ENCODE results near the gene ARSA.

The ARSA gene

DNA sequence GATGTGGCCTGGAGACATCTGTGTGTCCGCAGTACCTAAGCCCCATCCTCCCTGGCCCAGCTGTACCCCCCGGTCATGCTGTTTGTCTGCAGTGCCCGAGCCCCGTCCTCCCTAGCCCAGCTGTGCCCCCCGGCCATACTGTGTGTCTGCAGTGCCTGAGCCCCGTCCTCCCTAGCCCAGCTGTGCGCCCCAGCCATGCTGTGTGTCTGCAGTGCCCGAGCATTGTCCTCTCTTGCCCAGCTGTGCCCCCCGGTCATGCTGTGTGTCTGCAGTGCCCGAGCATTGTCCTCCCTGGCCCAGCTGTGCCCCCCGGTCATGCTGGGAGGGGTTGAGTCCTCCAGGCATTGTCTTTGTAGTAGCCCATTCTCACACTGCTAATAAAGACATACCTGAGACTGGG is 7.6 kb upstream of the ARSA start:
- no peak overlapping the region for H3K4me3 ChIP-seq (ENCODE audit: low read length)
- no peak for TF ChIP-seq ZNF274 (IDR thresholded peaks at IDR 0.05; ENCODE audit: low read depth, low read length)

DNA sequence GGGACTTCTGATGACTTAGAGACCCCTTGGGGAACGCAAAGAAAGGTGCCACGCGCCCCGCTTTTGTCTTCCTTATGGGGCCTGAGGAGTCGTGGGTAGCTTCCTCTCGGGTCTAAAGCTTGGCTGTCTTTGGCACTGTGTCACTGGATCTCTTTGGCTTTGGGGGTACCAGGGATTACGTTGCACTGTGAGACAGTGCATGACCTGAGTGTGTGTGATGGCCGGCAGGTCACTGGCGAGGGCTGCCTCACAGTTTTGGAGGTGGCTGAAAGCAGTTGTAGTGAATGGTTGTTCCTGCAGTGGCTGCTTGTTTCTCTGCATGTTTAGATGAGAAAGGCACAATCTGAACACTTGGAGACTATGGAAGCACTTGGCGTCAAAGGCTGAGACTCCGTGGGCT is 5.8 kb upstream of the ARSA start:
- TF ChIP-seq ZNF274 (IDR thresholded peaks at IDR 0.05; ENCODE audit: low read depth, low read length), result no peak
- H3K4me3 ChIP-seq (ENCODE audit: low read length), result no peak overlapping the region

DNA sequence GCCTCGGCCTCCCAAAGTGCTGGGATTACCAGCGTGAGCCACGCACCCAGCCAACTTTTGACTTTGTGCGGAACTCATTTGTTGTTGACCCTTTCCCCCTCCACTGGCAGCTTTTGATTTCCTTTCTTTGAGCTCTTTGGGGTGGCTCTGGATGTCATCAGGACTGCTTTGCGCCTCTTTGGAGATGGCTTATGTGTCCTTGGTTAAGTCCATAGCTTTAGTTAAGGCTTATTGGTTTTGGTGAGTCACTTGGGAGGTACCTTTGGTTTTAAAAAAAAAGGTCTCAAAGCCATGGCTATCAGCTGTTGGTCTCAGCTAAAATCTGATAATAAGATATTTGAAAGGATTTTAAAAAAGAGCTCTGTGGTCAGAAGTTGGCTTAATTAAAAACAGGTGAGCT is 5.1 kb upstream of the ARSA start:
- no peak for TF ChIP-seq ZNF274 (IDR thresholded peaks at IDR 0.05; ENCODE audit: low read depth, low read length)

DNA sequence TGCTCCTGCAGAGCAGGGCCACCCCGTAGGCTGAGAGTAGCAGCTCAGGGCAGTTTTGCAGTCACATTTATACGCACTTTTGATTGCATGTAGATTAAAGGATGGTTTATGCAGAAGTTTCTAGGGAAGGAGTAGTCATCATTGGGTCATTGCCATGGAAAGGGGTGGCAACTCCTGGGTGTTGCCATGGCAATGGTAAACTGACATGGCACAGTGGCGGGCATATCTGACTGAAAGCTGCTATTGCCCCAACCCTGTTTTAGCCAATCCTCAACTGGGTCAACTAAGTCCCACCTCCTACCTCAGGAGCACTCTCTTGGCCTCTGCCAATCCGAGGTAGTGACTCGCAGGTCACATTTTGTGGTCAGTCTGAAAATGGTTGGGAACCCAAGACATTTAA is 2.4 kb upstream of the ARSA start:
- no peak for TF ChIP-seq ZNF274 (IDR thresholded peaks at IDR 0.05; ENCODE audit: low read depth, low read length)
- H3K4me3 ChIP-seq (ENCODE audit: low read length), result no peak overlapping the region

More for the DNA sequence above, 5.1 kb upstream of the ARSA start:
- H3K4me3 ChIP-seq (ENCODE audit: low read length), result no peak overlapping the region

DNA sequence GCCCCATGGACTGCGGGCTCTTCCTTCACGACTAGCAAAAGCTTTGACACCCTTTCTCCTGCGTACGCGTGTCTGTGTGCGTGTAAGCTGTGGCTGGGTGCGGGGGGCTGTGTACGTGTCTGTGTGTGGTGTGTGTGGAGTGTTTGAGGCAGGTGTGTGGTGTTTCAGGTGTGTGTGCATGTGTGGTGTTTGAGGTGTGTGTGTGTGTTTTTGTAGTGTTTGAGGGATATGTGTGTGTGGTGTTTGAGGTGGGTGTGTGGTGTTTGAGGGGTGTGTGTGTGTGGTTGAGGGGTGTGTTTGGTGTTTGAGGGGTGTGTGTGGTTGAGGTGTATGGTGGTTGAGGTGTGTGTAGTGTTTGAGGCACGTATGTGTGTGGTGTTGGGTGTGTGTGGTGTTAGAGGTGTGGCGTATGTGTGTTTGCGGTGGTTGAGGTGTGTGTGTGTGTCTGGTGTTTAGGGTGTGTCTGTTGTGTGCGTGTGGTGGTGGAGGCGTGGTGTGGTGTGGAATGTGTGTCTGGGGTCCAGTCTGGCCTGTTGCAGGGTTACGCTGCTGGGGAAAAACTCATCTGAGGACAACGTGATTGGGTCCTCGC is 687 bp upstream of the ARSA start:
- TF ChIP-seq ZNF274 (IDR thresholded peaks at IDR 0.05; ENCODE audit: low read depth, low read length), result no peak
- H3K4me3 ChIP-seq (ENCODE audit: low read length), result peak overlapping the region; percentile 78

DNA sequence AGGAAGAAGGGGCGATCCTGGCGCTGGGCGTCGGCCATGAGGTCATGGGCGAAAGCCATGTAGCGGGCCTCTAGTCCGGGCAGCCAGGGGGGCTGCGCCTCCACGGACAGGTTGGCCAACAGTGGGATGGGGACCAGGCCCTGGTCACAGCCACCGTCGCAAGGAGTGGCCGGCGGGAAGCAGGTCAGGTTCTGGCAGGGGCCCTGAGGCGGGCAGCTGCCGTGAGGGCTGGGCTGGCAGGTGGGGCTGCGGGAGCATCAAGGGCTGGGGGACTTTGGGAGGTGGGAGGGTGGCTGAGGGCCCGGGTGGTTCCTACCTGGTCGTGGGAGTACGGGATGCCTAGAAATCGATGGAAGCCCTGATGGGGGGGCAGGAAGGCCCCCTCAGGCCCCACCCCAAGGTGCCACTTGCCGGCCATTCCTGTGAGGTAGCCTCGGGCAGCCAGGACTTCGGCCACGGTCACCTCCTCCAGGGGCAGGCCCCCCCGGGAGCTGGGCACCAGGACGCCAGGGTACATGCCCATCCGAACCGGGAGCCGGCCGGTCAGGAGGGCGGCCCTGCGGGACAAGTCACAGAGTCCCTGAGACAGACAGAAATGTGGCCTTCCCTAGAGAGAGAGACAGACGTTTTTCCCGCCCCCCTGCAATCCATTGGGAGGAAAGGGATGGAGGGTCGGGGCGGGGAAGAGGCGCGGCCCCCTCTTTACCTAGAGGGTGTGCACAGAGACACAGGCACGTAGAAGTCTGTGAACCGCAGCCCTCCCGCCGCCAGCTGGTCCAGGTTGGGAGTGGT is 906 bp downstream of the ARSA start:
- no peak for TF ChIP-seq ZNF274 (IDR thresholded peaks at IDR 0.05; ENCODE audit: low read depth, low read length)
- H3K4me3 ChIP-seq (ENCODE audit: low read length), result peak overlapping the region; percentile 83

DNA sequence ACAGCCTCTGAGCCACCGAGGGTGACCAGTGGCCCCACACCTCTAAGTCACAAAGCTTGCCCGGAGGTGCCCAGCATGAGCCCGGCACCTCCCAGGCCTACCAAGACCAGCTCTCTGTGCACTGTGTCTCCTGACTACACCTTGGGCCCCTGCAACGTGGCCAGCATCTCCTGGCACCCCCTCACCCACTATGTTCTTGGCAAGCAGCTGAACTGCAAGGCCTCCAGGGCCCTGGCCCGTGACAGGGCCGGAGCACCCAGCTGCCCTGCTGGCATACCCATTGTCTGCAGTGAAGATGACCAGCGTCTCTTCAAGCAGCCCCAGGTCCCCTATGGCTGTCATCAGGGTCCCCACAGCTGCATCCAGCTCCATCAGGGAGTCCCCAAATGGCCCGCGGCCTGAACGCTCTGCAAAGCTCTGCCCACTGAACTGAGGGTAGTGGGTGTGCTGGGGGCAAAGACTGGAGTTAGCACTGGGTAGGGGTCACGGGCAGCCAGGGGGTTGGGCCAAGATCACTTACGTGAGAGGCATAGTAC is 1.6 kb downstream of the ARSA start:
- no peak for TF ChIP-seq ZNF274 (IDR thresholded peaks at IDR 0.05; ENCODE audit: low read depth, low read length)
- H3K4me3 ChIP-seq (ENCODE audit: low read length), result no peak overlapping the region

DNA sequence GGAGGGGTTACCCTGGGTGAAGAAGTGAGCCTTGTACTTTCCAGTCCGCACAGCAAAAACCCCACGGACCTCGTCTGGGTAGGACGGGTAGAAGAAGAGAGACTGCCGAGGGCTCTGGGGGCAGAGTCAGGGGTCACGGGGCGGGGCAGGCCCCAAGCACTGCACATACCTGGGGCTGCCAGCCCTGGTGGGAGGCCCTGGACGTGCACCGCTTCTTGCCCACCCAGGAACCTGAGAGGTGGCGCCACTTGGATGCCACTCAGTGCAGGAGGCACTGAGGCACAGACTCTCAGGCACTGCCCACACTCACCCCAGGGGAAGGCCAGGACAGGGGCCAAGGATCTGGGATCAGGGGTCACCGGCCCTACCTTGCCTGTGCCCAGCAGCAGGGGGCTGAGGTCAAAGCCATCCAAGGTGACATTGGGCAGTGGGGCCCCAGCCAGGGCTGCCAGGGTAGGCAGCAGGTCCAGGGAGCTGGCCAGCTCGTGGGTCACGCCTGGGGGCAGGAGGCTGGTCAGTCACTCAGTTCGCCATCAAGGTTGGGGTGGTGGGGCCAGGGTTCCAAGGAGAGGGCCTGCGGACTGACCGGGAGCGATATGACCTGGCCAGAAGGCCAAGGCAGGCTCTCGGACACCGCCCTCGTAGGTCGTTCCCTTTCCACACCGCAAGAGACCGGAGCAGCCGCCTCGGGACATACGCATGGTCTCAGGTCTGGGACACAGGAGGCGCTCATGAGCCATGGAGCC is 2.2 kb downstream of the ARSA start:
- H3K4me3 ChIP-seq (ENCODE audit: low read length), result no peak overlapping the region
- no peak for TF ChIP-seq ZNF274 (IDR thresholded peaks at IDR 0.05; ENCODE audit: low read depth, low read length)

DNA sequence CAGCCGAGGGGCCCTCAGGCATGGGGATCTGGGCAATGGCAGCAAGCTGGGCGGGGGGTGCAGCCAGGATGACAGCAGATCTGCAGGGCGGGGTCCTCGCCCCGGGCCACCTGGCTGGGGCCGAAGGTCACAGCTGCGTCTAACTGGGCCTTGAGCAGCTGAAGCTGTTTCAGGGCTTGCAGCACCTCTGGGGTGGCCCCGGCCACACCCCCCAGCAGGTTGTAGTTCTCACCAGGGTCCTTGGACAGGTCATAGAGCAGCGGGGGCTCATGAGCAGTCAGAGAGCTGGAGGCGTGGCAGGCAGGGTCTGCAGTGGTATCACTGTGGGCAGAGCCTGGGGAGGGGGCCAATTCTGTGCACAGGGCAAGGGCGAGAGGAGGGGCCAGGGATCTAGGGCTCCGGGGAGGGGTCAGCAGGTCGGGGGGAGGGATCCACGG is 2.8 kb downstream of the ARSA start:
- TF ChIP-seq ZNF274 (IDR thresholded peaks at IDR 0.05; ENCODE audit: low read depth, low read length), result no peak
- H3K4me3 ChIP-seq (ENCODE audit: low read length), result no peak overlapping the region

DNA sequence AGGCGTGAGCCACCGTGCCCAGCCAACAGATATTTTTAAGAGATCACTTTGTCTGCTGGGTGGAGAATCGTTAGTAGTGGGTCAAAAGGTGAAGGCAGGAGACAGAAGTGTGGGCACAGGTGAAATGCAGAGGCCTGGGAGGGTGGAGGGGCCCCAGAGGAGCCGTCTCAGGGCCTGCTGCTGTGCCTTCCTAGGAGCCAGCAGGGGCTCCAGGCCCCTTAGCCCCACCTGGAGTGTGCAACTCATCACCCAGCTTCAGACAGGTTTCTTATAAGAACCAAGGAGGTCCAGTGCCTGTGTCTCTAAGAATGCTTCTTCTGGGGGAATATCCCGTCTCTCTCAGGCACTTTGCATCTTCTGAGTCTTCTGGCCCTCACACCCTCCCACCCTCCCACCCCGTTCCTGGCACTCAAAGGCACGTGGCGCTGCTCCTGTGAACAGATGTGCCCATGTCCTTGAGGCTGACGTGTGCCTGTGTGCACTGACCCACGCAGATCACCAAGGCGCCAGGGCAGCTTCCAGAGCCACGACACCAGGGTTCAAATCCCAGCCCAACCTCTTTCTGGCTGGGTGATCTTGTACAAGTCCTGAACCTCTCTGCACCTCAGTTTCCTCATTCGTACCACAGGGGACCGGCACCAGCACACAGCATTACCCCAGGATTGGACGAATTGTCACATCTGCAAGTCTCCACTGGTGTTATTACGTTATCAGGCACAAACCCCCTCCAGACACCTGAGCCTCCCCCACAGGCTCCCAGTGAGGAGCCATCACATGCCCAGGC is 3.4 kb downstream of the ARSA start:
- no peak overlapping the region for H3K4me3 ChIP-seq (ENCODE audit: low read length)
- TF ChIP-seq ZNF274 (IDR thresholded peaks at IDR 0.05; ENCODE audit: low read depth, low read length), result no peak

DNA sequence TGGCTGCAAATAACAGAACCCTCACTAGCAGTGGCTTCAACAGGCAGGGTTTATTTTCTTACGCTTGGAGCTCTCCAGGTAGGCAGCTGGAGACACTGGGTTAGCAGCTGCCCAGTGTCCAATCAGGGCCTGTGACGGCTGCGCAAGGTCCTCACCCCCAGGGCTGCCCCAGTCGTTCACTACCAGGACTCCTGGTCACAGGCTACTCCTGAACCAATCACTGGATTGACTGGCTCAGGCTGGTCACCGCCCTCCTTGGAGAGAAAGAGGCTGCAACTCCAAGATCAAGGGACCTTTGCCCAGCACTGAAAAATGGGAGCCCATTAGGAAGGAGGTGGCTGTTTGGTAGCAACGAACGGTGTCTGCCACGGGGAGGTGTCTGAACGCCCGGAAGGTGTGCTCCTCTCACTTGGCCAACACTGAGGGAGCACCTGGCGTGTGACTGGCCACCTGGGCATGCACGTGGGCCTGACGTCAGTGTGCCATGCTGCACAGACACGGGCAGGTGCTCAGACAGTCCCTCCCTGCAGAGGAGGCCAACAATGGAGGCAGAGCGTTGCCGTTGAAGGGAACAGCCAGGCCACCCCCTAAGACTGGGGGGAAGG is 5.1 kb downstream of the ARSA start:
- no peak overlapping the region for H3K4me3 ChIP-seq (ENCODE audit: low read length)
- TF ChIP-seq ZNF274 (IDR thresholded peaks at IDR 0.05; ENCODE audit: low read depth, low read length), result no peak

DNA sequence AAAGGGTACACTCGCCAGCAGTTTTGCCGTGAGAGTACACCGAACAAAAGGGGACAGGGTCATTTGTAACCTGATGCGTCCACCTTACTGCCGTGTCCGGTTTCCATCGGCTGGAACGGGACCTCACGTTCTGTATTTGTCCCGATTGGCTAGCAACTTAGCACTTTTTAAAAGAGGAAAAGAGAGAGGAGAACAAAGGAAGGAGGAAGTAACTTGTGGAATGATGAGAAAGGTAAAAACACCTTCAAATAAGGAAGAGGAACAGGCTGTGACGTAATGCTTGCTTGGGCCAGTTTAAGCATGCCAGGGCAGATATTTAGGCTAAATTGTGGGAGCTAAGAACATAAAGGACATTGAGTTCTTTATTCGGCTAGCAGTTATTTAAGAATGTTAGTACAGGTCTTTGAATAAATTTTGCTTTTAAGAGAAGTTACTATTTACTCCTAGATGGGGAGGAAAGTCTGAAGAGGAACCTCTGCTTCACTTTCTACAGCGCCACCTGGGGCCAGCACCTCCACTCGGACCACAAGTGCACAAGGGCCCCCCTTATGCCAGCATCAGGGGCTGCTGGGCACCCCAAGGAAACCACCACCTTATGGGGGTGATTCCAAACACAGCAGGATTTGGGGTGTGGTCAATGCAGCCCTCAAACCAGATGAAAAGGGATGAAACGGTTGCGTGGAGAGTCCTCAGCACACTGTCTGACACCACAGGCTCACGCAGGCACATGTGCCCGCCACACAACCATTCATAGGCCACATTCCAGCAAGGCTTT is 5.8 kb downstream of the ARSA start:
- TF ChIP-seq ZNF274 (IDR thresholded peaks at IDR 0.05; ENCODE audit: low read depth, low read length), result no peak
- H3K4me3 ChIP-seq (ENCODE audit: low read length), result peak overlapping the region; percentile 55; the same call in 1 of the 2 replicates
